ENCODE measurements around the gene DUSP9. TPM values are rescaled to one million over a fixed set of nuclear protein-coding genes. Genes with fewer than 3 reads are reported as not detected.

DUSP9 gene
- total RNA-seq, 1 experiment from 2014 or later: not detected

DNA sequence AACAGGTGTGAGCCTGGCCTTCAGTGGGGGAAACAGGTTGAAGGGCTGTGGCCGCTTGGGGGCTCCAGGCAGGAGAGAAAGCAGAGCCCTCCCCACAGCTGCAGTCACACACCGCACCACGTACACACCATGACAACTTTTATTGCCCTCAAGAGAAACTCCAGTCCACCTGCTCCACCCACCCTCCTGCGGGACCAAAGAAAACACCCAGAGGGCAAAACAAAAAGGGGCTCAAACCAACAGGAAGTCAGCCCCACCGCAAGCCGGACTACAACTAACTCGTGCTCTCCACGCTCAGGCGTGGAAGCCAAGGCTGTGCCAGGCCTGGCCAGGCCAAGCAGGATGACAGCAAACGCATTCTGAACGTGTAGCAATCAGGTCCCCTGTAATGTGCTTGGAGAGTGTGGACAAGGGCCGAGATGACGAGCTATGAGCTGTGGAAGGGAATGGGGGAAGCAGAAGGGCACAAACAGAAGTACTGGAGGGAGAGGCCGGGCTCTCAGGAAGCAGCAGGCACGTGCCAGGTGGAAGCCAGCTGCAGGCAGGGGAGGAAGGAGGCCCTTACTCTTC is 53.5 kb downstream of the DUSP9 start:
- Histone ChIP-seq H3K4me3 (ENCODE audit: low read length) (no peak overlapping the region), H3K4me2 (ENCODE audit: low read depth, low read length, poor library complexity, severe bottlenecking) (no peak overlapping the region), H3K79me2 (ENCODE audit: low read length) (no peaks in the 10 kb centered on the region), H3K4me1 (ENCODE audit: low read length) (no peaks in the 10 kb centered on the region), H3K9me2 (replicated peaks; ENCODE audit: insufficient read depth, low read length) (no peaks in the 10 kb centered on the region), H4K20me1 (ENCODE audit: insufficient read depth, low read depth, low read length) (no peaks in the 10 kb centered on the region), H3K9me3 (ENCODE audit: low read length) (no peaks in the 10 kb centered on the region), H3K27ac (ENCODE audit: low read length) (no peak overlapping the region), H3K27me3 (ENCODE audit: low read length) (no peaks in the 10 kb centered on the region), H2AFZ (ENCODE audit: low read length) (no peak overlapping the region), H3K36me3 (ENCODE audit: insufficient read depth, low read length) (no peaks in the 10 kb centered on the region), H3K9ac (ENCODE audit: low read length) (no peak overlapping the region)
- no peak for DNase-seq

Small RNAs within 50 kb of the gene (small RNA-seq; reads per million reads assigned to genes)
- gene RN7SL687P: not detected

Other genes with a start within 250 kb of the DUSP9 start
- not detected in 2 replicates for gene PNMA6E, start 245.9 kb upstream of the DUSP9 start, total RNA-seq (2014; rRNA removed; shearing (Covaris generic); ENCODE audit: low replicate concordance)
- gene ZFP92, start 235.7 kb upstream of the DUSP9 start, total RNA-seq (2014; rRNA removed; shearing (Covaris generic); ENCODE audit: low replicate concordance): not detected in 2 replicates
- gene TREX2, start 201.1 kb upstream of the DUSP9 start, total RNA-seq (2014; rRNA removed; shearing (Covaris generic); ENCODE audit: low replicate concordance): 0.30 and 1.2 TPM in 2 replicates
- 36.2 and 47.6 TPM in 2 replicates for gene HAUS7, start 176.6 kb upstream of the DUSP9 start, total RNA-seq (2014; rRNA removed; shearing (Covaris generic); ENCODE audit: low replicate concordance)
- gene BGN, start 152.2 kb upstream of the DUSP9 start, total RNA-seq (2014; rRNA removed; shearing (Covaris generic); ENCODE audit: low replicate concordance): not detected in 2 replicates
- gene ATP2B3, start 129.6 kb upstream of the DUSP9 start, total RNA-seq (2014; rRNA removed; shearing (Covaris generic); ENCODE audit: low replicate concordance): not detected in 2 replicates
- 29.1 and 55.4 TPM in 2 replicates for gene CCNQ, start 48.1 kb upstream of the DUSP9 start, total RNA-seq (2014; rRNA removed; shearing (Covaris generic); ENCODE audit: low replicate concordance)
- not detected in 2 replicates for gene PNCK, start 26.6 kb downstream of the DUSP9 start, total RNA-seq (2014; rRNA removed; shearing (Covaris generic); ENCODE audit: low replicate concordance)
- 0.14 TPM in 1 of 2 replicates, not detected in the other for gene SLC6A8, start 40.7 kb downstream of the DUSP9 start, total RNA-seq (2014; rRNA removed; shearing (Covaris generic); ENCODE audit: low replicate concordance)
- 99.7 and 110 TPM in 2 replicates for gene BCAP31, start 77.2 kb downstream of the DUSP9 start, total RNA-seq (2014; rRNA removed; shearing (Covaris generic); ENCODE audit: low replicate concordance)
- 1.9 and 4.1 TPM in 2 replicates for gene ABCD1, start 77.7 kb downstream of the DUSP9 start, total RNA-seq (2014; rRNA removed; shearing (Covaris generic); ENCODE audit: low replicate concordance)
- not detected in 2 replicates for gene PLXNB3, start 117.0 kb downstream of the DUSP9 start, total RNA-seq (2014; rRNA removed; shearing (Covaris generic); ENCODE audit: low replicate concordance)
- not detected in 2 replicates for gene SRPK3, start 133.8 kb downstream of the DUSP9 start, total RNA-seq (2014; rRNA removed; shearing (Covaris generic); ENCODE audit: low replicate concordance)
- 46.5 and 80.7 TPM in 2 replicates for gene IDH3G, start 147.2 kb downstream of the DUSP9 start, total RNA-seq (2014; rRNA removed; shearing (Covaris generic); ENCODE audit: low replicate concordance)
- 249 and 310 TPM in 2 replicates for gene SSR4, start 147.5 kb downstream of the DUSP9 start, total RNA-seq (2014; rRNA removed; shearing (Covaris generic); ENCODE audit: low replicate concordance)
- not detected in 2 replicates for gene PDZD4, start 183.3 kb downstream of the DUSP9 start, total RNA-seq (2014; rRNA removed; shearing (Covaris generic); ENCODE audit: low replicate concordance)
- not detected in 2 replicates for gene L1CAM, start 239.0 kb downstream of the DUSP9 start, total RNA-seq (2014; rRNA removed; shearing (Covaris generic); ENCODE audit: low replicate concordance)

All from Karpas-422 (cell line).